Activated CD8-positive, alpha-beta memory T cell treated with anti-CD3 and anti-CD28 coated beads, Interleukin-2, amount 50 U/mL, for 1 hour (primary cell): Measurements from ENCODE around the gene FTO.
"Not testable (repeated sequence)": the region's sequence is repeated elsewhere in the genome, so short reads cannot be mapped to it uniquely, and the experiment has no call there.

ENCODE experiments used
- DNase-seq: peaks from one replicate; pipeline ENCODE4 v3.0.0-alpha.2; 2020; ENCODE audit errors: extremely low read depth

FTO gene

DNA sequence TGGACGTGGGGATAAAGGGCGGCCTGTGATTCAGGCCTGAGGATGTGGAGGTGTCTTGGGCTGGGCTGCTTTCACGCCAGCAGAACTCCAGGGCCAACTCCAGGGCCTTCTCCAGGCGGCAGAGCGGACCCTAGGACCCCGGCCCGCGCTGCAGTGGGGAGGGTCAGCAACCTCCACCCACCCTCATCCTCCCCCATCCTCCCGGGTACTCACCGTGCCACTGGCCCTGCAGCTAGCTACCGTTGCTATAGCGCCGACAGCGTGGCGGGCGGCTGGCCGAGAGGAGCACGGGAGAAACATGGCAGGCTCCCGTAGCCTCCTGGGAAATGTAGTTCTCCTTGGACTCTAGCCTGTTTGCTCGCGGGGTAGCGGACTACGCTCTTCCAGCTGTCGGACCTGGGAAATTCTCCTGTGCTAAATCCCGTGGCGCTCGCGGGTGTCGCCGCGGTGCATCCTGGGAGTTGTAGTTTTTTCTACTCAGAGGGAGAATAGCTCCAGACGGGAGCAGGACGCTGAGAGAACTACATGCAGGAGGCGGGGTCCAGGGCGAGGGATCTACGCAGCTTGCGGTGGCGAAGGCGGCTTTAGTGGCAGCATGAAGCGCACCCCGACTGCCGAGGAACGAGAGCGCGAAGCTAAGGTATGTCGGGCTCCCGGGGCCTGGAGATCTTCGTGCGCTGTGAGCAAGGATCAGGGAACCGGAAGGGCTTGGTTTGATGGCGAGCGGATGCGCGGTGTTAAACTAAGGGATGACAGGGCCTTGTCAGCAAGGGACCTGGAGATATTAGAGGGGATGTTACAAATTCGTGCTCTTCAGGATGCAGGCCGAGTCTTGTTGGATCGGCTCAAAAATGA, at the start of gene FTO, which contains the start of gene RPGRIP1L:
Gene FTO (plus strand): TSS at position 567 of the 855 bp plus-strand sequence.
Gene RPGRIP1L (minus strand): TSS at position 270 of the 855 bp plus-strand sequence. CDS start 3,136 bp downstream, outside the sequence.
- peak; percentile 91 for DNase-seq

GRCh38 chr16:53654946-53655345, 49.0 kb upstream of the FTO start:
- DNase-seq = no peak

DNA sequence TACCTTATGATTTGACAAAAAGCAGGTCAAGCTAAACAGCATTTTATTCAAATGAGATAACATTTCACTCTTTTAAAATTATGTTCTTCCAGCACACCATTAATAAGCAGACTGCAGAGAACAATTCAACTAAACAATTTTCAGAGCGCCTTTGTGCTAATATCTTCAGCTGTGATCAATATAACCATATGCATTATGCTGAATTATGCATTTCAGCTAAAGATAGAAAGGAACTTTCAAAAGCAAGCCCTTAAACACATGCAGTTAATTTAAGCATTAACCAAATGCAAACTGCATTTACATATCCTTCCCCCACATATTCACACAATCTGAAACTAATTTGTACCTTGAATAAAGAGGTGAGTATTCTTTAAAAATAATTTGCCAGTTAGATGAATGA, 41.9 kb upstream of the FTO start:
- no peak for DNase-seq

- DNase-seq = no peak
Observed at GRCh38 chr16:53664724-53665345, 39.1 kb upstream of the FTO start.

- no peak for DNase-seq
Observed at GRCh38 chr16:53666786-53667415, 37.1 kb upstream of the FTO start.

GRCh38 chr16:53668869-53669268, 35.1 kb upstream of the FTO start:
- DNase-seq = no peak

- no peak for DNase-seq
Observed at GRCh38 chr16:53672461-53672860, 31.5 kb upstream of the FTO start.

- DNase-seq = no peak
Observed at GRCh38 chr16:53673189-53673588, 30.8 kb upstream of the FTO start.

- DNase-seq = no peak
Observed at GRCh38 chr16:53678155-53678554, 25.8 kb upstream of the FTO start.

DNA sequence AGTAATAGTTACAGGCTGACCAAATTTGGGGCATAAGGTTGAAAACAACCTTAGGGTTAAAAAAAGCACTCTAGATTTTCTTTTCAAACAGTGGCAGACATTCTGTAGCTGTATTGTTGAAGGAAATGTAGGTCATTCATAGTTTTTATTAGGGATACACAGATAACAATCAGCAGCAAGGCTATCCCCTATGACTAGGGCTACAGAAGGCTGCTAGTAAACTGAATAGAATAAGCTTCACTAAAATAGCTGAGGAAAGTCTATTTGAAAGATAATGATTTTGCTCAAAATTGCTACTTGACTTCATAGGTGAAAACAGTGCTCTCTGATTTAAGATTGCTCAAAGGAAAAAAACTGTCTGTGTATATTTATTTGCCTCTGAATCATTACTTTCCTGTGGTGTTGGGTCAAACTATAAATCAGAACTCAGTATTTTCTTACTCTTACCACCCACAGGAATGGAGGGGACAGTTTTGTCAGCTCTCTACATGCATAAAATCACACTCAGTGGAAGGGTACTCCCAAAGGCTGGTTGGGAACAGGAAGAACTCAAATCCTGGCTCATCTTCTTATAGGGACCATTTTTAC, 25.1 kb upstream of the FTO start:
- no peak for DNase-seq

- DNase-seq = no peak
Observed at GRCh38 chr16:53680756-53681155, 23.2 kb upstream of the FTO start.

GRCh38 chr16:53681354-53681753, 22.6 kb upstream of the FTO start:
- DNase-seq = no peak

GRCh38 chr16:53685334-53685733, 18.6 kb upstream of the FTO start:
- DNase-seq = not testable (repeated sequence)

DNA sequence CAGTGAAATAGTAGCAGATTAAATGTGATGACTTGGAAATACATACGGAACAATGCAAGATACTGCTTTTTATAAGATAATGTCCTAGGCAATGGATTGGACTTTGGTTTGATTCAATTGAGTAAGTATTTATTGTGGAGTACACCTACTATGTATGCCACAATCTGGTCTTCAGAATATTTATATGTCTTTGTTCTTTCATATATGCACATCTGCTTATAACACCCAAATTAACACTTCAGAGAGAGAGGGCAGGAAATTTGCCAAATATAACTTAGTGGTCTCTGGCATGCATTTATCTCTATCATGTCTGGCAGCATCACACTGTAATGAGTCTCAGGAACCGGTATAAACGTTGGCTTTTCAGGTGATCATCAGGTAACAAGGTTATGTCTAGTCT, 17.2 kb upstream of the FTO start:
- DNase-seq = no peak

DNA sequence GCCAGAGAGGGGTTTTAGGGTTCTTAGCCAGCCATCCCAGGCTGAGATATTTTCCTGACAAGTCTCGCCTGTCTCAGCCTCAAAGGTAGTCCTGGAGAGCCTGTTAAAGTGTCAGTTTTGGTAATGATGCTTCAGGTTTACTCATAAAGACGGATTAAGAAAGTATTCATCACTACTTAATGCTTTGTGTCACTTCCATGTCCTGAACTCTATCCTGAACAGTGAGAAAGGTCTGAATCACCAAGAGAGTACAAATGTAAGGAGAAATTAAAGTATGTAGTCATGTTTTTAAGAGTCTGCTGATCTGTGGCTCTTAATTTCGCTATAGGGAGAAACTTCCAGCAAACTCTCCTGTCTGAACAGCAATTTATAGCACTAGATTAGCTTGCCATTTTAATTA, 14.3 kb upstream of the FTO start:
- DNase-seq = no peak

GRCh38 chr16:53690771-53691170, 13.2 kb upstream of the FTO start:
- DNase-seq = no peak

- no peak for DNase-seq
Observed at GRCh38 chr16:53692146-53692545, 11.8 kb upstream of the FTO start.

GRCh38 chr16:53693320-53693719, 10.6 kb upstream of the FTO start:
- DNase-seq = no peak

DNA sequence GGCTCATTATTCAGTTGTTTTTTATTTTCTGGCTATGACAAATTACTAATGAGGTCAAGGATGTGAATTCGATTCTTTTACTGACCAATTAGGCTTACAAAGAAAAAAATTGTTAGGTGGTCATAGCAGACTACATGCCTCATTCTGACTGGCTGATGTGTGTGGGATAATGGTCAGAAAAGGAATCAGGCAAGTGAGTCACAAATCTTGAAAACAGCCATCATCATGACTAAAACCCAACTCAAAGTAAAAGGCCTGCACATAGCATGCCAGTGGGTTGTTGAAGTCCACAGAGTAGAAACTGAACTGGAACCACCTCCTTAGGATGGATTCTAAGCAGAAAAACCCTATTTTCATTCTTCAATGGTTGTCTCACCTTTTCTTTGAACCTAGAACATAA, 8.9 kb upstream of the FTO start:
- DNase-seq = no peak

DNA sequence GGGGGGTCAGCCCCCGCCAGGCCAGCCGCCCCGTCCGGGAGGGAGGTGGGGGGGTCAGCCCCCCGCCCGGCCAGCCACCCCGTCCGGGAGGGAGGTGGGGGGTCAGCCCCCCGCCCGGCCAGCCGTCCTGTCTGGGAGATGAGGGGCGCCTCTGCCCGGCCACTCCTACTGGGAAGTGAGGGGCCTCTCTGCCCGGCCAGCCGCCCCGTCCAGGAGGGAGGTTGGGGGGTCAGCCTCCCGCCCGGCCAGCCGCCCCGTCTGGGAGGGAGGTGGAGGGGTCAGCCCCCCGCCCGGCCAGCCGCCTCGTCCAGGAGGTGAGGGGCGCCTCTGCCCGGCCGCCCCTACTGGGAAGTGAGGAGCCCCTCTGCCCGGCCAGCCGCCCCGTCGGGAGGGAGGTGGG, 5.7 kb upstream of the FTO start:
- DNase-seq = not testable (repeated sequence)

- no peak for DNase-seq
Observed at GRCh38 chr16:53704445-53704813, 473 bp downstream of the FTO start.

DNA sequence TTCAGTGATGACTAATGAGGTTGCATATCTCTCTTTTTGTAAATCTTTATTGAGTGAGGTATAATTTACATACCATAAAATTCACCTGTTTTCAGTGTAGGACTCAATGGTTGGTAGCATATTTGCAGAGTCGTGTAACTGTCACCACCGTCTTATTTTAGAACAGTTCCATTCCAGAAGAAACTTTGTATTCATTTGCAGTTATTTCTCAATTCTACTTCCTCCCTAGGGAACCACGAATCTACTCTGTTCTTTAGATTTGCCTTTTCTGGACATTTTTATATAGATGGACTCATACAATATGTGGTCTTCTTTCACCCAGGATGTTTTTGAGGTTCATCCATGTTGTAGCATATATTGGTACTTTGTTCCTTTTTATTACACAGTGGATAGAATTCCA, 3.7 kb downstream of the FTO start:
- DNase-seq = no peak
